NCI-H2227 (cell line): ENCODE data around the gene PEX26.
"Not testable (repeated sequence)": the region's sequence is repeated elsewhere in the genome, so short reads cannot be mapped to it uniquely, and the experiment has no call there.

ENCODE experiments used
- DNase-seq: peaks from one replicate; lab custom pipeline; 2025; ENCODE audit not compliant: unreplicated experiment; lab: John Stamatoyannopoulos, UW

Gene PEX26

GRCh38 chr22:18077639-18078328 lies at the start of gene PEX26:
PEX26 (plus strand) TSS chr22:18077990; CDS start chr22:18078377, 387 bp downstream.
- peak; percentile 96 for DNase-seq

- no peak for DNase-seq
Measured at GRCh38 chr22:18028817-18029527, 48.8 kb upstream of the PEX26 start.

GRCh38 chr22:18029686-18030267 lies 48.0 kb upstream of the PEX26 start:
- no peak for DNase-seq

- DNase-seq, result no peak
Measured at GRCh38 chr22:18031695-18032454, 45.9 kb upstream of the PEX26 start.

GRCh38 chr22:18032455-18033101 lies 45.2 kb upstream of the PEX26 start:
- DNase-seq, result no peak

DNA sequence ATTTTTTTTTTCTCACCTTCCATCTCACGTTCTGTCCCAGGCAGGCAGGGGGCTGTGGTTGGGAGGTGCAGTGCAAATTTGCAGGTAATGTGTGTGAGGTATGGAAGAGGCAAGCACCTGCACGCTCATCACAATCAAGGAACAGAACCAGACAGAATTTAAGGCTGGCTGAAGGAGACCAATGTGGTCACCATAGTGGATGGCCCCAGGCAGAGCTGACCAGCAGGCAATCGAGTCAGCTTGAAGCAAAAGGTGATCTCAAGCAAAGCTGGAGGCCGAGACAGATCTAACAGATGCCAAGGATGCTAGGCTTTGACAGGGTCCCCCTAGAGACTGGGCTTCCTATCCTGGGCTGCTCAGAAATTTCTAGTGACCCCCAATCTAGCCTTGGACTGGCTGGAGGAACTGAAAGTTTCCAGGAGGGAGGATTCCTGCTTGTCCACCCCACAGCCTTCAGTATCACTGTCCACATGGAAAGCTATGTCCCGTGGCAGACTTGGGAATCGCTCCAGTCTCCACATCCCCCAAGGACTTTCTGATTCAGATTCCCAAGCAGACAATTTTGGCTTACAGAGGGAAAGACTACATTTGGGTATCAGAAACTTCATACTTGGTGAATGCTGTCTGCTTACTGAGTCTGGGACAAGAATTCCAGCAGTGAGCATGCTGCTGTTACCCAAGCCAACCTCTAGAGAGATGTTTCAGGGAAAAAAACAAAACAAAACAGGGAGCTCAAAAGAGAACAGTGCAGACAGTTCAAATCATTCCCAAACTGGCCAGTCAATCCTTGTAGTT lies 44.4 kb upstream of the PEX26 start:
- no peak for DNase-seq

DNA sequence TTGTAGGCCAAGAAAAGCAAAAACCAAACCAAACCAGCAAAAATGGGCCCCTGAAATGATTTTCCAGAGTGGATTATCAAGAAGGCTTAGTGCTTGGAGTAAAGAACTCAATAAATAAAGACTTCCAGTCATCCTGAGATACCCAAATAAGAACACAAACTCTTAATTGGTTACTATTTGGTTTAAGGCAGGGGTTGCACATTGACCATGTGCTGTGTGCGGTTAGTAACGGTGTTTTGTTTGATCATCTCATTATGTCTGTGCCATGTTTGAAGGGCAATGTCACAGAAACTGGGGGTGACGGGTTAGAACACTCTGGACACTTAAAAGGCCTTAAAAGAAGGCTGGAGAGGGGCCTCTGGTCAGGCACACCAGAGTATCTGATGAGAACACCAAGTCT lies 43.7 kb upstream of the PEX26 start:
- DNase-seq, result no peak

- DNase-seq, result no peak
Measured at GRCh38 chr22:18035751-18036150, 42.0 kb upstream of the PEX26 start.

DNA sequence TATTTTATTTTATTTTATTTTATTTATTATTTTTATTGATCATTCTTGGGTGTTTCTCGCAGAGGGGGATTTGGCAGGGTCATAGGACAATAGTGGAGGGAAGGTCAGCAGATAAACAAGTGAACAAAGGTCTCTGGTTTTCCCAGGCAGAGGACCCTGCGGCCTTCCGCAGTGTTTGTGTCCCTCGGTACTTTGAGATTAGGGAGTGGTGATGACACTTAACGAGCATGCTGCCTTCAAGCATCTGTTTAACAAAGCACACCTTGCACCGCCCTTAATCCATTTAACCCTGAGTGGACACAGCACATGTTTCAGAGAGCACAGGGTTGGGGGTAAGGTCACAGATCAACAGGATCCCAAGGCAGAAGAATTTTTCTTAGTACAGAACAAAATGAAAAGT lies 36.9 kb upstream of the PEX26 start:
- not testable (repeated sequence) for DNase-seq

GRCh38 chr22:18042685-18043084 lies 35.1 kb upstream of the PEX26 start:
- DNase-seq, result no peak

GRCh38 chr22:18044548-18045271 lies 33.1 kb upstream of the PEX26 start:
- no peak for DNase-seq

DNA sequence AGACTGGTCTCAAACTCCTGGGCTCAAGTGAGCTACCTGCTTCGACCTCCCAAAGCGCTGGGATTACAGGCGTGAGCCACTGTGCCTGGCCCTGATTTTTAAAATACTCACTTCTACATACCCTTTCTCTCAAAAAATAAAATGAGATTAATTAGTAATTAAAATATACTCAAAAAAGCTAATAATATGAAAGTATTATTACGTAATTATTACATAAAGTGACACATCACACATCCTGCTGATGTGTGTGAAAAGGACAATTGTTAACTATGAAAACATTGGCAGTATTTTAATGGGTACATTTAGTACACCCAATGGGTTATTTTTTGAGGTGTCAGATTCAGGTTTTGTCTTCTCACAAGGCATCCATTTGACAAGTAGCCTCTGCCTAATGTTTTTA lies 32.0 kb upstream of the PEX26 start:
- DNase-seq, result no peak

GRCh38 chr22:18048041-18048440 lies 29.7 kb upstream of the PEX26 start:
- no peak for DNase-seq

GRCh38 chr22:18048441-18048898 lies 29.3 kb upstream of the PEX26 start:
- DNase-seq, result peak; percentile 68

DNA sequence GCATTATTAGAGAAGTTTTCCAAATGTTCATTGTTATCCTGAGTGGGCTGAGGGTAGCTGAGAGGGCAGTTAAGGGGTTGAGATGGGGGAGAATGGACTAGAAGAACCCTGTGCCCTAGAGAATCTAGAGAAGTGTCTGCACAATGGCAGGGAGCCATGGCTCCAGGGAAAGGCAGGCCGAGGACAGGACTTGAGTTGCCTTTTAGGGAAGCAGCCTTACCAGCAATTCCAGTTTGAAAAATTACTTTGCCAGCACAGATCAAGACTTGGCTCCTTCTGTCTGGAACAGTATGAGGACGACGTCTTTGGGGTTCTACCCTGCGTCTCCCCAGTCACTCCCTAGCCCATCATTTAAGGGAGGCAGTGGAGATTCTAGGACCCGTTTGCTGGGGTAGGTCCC lies 27.7 kb upstream of the PEX26 start:
- DNase-seq, result no peak

DNA sequence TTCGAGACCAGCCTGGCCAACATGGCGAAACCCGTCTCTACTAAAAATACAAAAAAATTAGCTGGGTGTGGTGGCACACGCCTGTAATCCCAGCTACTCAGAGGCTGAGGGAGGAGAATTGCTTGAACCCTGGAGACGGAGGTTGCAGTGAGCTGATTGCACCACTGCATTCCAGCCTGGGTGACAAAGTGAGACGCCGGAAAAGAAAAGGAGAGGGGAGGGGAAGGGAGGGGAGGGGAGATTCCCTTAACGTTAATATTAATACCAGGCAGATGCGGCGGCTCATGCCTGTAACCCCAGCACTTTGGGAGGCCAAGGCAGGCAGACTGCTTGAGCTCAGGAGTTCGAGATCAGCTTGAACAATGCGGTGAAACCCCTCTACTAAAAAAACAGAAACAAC lies 26.7 kb upstream of the PEX26 start:
- not testable (repeated sequence) for DNase-seq

GRCh38 chr22:18053216-18053946 lies 24.4 kb upstream of the PEX26 start:
- DNase-seq, result not testable (repeated sequence)

DNA sequence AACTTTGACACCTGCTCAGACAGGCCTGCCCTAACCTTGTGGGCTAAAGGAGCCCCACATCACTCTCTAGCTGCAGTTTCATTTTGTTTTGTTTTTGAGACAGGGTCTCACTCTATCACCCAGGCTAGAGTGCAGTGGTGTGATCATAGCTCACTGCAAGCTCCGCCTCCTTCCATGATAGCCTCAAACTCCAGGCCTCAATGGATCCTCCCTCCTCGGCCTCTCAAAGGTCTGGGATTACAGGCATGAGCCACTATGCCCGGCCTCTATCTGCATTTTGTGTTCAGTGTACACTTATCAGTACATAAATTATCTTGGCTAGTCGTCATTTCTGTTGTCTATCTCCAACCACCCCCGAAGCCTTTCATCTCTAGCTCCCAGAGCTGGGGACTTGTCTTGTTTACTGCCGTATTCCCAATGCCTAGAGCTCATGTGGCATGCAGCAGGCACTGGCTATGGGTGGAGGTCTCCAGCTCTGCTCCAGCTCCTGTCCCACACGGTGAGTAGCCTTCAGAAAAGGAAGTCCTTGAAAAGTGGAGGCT lies 22.1 kb upstream of the PEX26 start:
- no peak for DNase-seq
